ENCODE results near the gene AGL. TPM values are rescaled to one million over a fixed set of nuclear protein-coding genes. Genes with fewer than 3 reads are reported as not detected.
A peak's percentile ranks its signal among the peaks of the same experiment; 100 is the strongest.

AGL gene
- total and polyA plus RNA-seq, 2 of the 13 experiments (the other 11 are each of a cell fraction or from before 2014, with no cell fraction given) = 4.3 to 13.1 TPM

DNA sequence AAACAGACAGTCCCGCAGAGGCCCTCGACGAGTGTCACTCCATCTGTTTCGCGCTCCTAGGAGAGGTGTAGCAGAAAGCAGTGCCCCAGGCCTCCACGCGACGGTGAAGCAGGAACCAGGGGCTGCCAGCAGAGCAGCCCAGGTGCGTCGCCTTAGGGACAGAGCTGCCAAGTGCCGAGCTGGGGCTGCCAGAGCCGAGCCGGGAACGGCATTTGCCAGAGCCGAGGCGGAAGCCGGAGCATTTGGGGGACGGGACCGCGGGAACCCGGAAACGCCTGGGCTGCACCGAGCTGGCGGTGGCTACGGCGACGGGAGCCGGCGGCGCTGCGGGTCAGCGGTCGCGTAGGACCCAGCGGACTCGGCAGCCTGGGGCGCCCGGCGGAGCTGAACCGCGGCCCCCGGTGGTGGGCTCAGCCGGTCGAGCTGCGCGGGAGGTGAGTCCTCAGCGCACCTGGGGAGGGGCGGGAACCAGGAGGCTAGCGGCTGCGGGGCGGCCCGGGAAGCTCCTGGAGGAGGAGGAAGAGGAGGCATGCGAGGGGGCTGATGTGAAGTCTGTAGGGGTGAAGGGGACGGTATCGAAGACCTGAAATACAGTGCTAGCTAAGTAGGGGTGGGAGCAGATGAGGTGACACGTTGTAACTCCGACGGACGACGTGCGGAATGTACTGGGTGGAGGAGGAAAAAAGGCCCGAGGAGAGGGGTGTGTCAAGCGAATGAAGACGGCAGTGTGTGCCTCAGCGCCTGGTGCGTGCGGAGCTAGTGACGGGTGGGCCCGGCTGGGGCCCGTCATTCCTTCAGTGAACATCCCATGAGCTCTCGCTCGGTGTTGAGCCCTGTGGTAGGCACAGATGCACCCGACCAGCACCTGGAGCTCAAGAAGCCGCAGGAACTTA lies 119.8 kb downstream of the AGL start, which contains the start of gene SLC35A3 (continued):
- TF ChIP-seq SRY (CRISPR knock-in tag; IDR thresholded peaks at IDR 0.05) = peak; percentile 95

DNA sequence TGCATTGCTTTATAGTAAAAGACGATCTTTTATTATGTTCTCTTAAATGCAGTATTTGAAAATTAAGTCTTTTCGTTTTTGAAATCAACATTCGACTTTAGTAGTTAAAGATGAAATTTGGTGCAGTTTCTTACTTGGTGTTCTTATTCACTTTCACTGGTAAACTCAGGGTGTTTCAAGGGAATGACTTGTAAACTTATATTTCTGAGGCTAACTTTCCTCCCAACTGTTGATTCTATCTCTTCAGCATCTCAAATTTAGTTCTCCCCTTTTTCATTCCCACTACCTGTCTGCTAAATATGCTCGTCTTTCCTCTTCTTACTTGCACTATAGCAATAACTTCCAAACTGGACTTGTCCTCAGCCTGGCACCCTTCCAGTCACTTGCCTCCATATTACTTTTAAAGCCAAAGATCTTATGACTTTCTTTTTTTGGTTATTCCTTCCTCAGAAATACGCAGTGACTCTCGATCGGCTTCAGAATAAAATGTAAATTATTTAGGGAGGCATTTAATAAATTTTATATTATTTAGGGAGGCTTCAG lies 120.6 kb downstream of the AGL start:
- TF ChIP-seq AKAP8 (CRISPR knock-in tag; IDR thresholded peaks at IDR 0.05) (no peak), ZNF354B (CRISPR knock-in tag; IDR thresholded peaks at IDR 0.05) (no peak), NFYB (CRISPR knock-in tag; IDR thresholded peaks at IDR 0.05) (no peak), SETDB1 (CRISPR knock-in tag; IDR thresholded peaks at IDR 0.05; ENCODE audit: borderline replicate concordance) (no peak), GPN1 (CRISPR knock-in tag; IDR thresholded peaks at IDR 0.05; ENCODE audit: borderline replicate concordance) (no peak), DR1 (CRISPR knock-in tag; IDR thresholded peaks at IDR 0.05) (no peak), ZSCAN9 (CRISPR knock-in tag; IDR thresholded peaks at IDR 0.05; ENCODE audit: borderline replicate concordance) (no peak), ZMYM2 (CRISPR knock-in tag; IDR thresholded peaks at IDR 0.05) (no peak), ZFP82 (CRISPR knock-in tag; IDR thresholded peaks at IDR 0.05; ENCODE audit: borderline replicate concordance) (no peak), ZSCAN12 (CRISPR knock-in tag; IDR thresholded peaks at IDR 0.05) (no peak), AGO2 (optimal IDR thresholded peaks at IDR 0.05; ENCODE audit: low read depth, low read length) (no peak), ZNF33B (CRISPR knock-in tag; IDR thresholded peaks at IDR 0.05) (no peak)
- TF ChIP-seq, protein P1, sequence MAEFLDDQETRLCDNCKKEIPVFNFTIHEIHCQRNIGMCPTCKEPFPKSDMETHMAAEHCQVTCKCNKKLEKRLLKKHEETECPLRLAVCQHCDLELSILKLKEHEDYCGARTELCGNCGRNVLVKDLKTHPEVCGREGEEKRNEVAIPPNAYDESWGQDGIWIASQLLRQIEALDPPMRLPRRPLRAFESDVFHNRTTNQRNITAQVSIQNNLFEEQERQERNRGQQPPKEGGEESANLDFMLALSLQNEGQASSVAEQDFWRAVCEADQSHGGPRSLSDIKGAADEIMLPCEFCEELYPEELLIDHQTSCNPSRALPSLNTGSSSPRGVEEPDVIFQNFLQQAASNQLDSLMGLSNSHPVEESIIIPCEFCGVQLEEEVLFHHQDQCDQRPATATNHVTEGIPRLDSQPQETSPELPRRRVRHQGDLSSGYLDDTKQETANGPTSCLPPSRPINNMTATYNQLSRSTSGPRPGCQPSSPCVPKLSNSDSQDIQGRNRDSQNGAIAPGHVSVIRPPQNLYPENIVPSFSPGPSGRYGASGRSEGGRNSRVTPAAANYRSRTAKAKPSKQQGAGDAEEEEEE (CRISPR knock-in tag; IDR thresholded peaks at IDR 0.05; ENCODE audit: borderline replicate concordance) = no peak
- TF ChIP-seq, protein P2, sequence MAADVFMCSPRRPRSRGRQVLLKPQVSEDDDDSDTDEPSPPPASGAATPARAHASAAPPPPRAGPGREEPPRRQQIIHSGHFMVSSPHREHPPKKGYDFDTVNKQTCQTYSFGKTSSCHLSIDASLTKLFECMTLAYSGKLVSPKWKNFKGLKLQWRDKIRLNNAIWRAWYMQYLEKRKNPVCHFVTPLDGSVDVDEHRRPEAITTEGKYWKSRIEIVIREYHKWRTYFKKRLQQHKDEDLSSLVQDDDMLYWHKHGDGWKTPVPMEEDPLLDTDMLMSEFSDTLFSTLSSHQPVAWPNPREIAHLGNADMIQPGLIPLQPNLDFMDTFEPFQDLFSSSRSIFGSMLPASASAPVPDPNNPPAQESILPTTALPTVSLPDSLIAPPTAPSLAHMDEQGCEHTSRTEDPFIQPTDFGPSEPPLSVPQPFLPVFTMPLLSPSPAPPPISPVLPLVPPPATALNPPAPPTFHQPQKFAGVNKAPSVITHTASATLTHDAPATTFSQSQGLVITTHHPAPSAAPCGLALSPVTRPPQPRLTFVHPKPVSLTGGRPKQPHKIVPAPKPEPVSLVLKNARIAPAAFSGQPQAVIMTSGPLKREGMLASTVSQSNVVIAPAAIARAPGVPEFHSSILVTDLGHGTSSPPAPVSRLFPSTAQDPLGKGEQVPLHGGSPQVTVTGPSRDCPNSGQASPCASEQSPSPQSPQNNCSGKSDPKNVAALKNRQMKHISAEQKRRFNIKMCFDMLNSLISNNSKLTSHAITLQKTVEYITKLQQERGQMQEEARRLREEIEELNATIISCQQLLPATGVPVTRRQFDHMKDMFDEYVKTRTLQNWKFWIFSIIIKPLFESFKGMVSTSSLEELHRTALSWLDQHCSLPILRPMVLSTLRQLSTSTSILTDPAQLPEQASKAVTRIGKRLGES (CRISPR knock-in tag; IDR thresholded peaks at IDR 0.05; ENCODE audit: borderline replicate concordance) = no peak
- H3K79me2 ChIP-seq (ENCODE audit: insufficient read depth, low read length) = peaks cover 34% of the 10 kb centered on the region
- peak overlapping the region; percentile 86 for H3K27ac ChIP-seq (ENCODE audit: extremely low read length, insufficient read depth, low read length)
- peak overlapping the region; percentile 79 to 97 (median 95) for H3K4me3 ChIP-seq (replicated peaks in 1 of 3; ENCODE audit: insufficient read depth in 1 of 3, low read depth in 2 of 3, low read length in 3 of 3)
- POLR2A ChIA-PET = interaction anchor here (0.8 to 2.3 kb wide), 6 partner anchors 34 to 279 kb away, joined by 3 to 25 read pairs (median 10); partner anchors contain the start of genes AGL, DBT, SASS6 and TRMT13
- DNase-seq (ENCODE audit: low spot score) (no peak), FAIRE-seq (no peak), ATAC-seq (no peak)
- no peaks in the 10 kb centered on the region; a peak in 1 of 5 replicates for H3K27me3 ChIP-seq (ENCODE audit: control insufficient read depth in 1 of 2, insufficient read depth in 2 of 2, low read length in 2 of 2)
- peaks cover 28% of the 10 kb centered on the region; the same call in 1 of the 2 replicates for H3K4me1 ChIP-seq (ENCODE audit: insufficient read depth, low read length)
- CTCF ChIA-PET (ENCODE audit: low intra/inter-chr PET ratio, low total read pairs) = no interaction called here
- H3K9ac ChIP-seq (ENCODE audit: insufficient read depth, low read depth, low read length) = peak overlapping the region; percentile 77
- WGBS (ENCODE audit: low lambda C conversion rate) = 42% methylated on average over 7 of the region's 7 CpGs
- no TSS peak for BruUV-seq (replicated peaks)
- H3K4me2 ChIP-seq (ENCODE audit: low read depth, low read length) = peak overlapping the region; percentile 89
- H2AFZ ChIP-seq (ENCODE audit: low read length) = peak overlapping the region; percentile 20
- intact Hi-C loops (cut with micrococcal nuclease; ENCODE audit: unreplicated experiment) = loop anchor here (2.0 kb wide), 1 partner anchor 68 kb away; a partner anchor contains a TSS
- H4K20me1 ChIP-seq (ENCODE audit: insufficient read depth, low read length) = no peaks in the 10 kb centered on the region
- in situ Hi-C loops (cut with HindIII; ENCODE audit: extremely low pct_ligation_motif_present, low pct_unique_long_range_greater_than_20kb) = no loop called here
- H3K36me3 ChIP-seq (replicated peaks in 1 of 2; ENCODE audit: control insufficient read depth in 1 of 2, insufficient read depth in 2 of 2, low read length in 2 of 2) = peaks cover 1 to 13% of the 10 kb centered on the region in 2 experiments; a peak in 3 of 5 replicates
- H3K9me3 ChIP-seq (ENCODE audit: low read length) = no peaks in the 10 kb centered on the region

All from HepG2 (cell line).